NB4 (cell line): ENCODE measurements around the gene DPP4.

Experiments
- DNase-seq: peaks from one replicate; pipeline ENCODE4 v3.0.0; 2010; ENCODE audit warnings: low read depth
- H3K4me3 ChIP-seq: one replicate; pipeline ENCODE4 v1.5.1; 2011; ENCODE audit warnings: mild to moderate bottlenecking, low read depth, low read length, moderate library complexity
- MYC ChIP-seq: IDR thresholded peaks from 2 replicates; pipeline ENCODE4 v1.6.1; 2011; ENCODE audit warnings: low read depth, low read length
- POLR2A ChIP-seq: IDR thresholded peaks from 2 replicates; pipeline ENCODE4 v1.6.1; 2011; ENCODE audit warnings: mild to moderate bottlenecking; ENCODE audit not compliant: insufficient read length; ENCODE audit errors: extremely low read depth
- TF ChIP-seq, protein P1 (sequence below): IDR thresholded peaks from 2 replicates; pipeline ENCODE4 v1.6.1; 2011; ENCODE audit warnings: low read depth, low read length
- TF ChIP-seq, protein P2 (sequence below): IDR thresholded peaks from one replicate; pipeline ENCODE4 v1.5.1; 2012; ENCODE audit warnings: low read depth, low read length

Gene DPP4

DNA sequence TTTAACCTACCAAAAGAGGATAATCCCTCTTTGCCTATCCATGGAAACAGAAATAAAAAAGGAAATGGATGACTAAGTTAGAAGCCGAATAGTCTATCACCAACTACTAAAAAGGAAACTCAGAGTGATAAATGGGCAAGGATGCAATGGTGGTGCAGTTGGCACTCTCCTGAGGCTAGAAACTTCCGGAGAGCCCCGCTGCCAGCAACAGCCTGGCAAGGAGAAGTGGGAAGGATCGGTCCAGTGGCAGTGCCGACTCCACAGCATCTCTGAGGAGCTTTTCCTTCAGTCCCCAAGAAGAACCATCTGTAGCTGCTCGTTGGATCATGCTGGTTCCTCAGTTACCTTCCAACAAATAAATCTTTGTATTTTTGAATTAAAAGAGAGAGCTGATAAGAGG, 74.7 kb downstream of the DPP4 start:
- no peak for DNase-seq
- TF ChIP-seq MYC, result no peak
- TF ChIP-seq, protein P1, sequence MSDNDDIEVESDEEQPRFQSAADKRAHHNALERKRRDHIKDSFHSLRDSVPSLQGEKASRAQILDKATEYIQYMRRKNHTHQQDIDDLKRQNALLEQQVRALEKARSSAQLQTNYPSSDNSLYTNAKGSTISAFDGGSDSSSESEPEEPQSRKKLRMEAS, result no peak
- TF ChIP-seq, protein P2, sequence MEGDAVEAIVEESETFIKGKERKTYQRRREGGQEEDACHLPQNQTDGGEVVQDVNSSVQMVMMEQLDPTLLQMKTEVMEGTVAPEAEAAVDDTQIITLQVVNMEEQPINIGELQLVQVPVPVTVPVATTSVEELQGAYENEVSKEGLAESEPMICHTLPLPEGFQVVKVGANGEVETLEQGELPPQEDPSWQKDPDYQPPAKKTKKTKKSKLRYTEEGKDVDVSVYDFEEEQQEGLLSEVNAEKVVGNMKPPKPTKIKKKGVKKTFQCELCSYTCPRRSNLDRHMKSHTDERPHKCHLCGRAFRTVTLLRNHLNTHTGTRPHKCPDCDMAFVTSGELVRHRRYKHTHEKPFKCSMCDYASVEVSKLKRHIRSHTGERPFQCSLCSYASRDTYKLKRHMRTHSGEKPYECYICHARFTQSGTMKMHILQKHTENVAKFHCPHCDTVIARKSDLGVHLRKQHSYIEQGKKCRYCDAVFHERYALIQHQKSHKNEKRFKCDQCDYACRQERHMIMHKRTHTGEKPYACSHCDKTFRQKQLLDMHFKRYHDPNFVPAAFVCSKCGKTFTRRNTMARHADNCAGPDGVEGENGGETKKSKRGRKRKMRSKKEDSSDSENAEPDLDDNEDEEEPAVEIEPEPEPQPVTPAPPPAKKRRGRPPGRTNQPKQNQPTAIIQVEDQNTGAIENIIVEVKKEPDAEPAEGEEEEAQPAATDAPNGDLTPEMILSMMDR, result no peak
- TF ChIP-seq POLR2A, result no peak
- no peak overlapping the region for H3K4me3 ChIP-seq

- TF ChIP-seq MYC, result no peak
- no peak for TF ChIP-seq POLR2A
- TF ChIP-seq, protein P2, result no peak
- TF ChIP-seq, protein P1, result no peak
Observed at GRCh38 chr2:161998857-161999256, 75.2 kb downstream of the DPP4 start.

GRCh38 chr2:161997916-161998471, 76.0 kb downstream of the DPP4 start:
- no peak overlapping the region for H3K4me3 ChIP-seq
- TF ChIP-seq, protein P1, result no peak
- TF ChIP-seq POLR2A (no peak), MYC (no peak)
- TF ChIP-seq, protein P2, result no peak
- no peak for DNase-seq

More at GRCh38 chr2:161998857-161999256, 75.2 kb downstream of the DPP4 start:
- H3K4me3 ChIP-seq, result no peak overlapping the region
- DNase-seq, result no peak

DNA sequence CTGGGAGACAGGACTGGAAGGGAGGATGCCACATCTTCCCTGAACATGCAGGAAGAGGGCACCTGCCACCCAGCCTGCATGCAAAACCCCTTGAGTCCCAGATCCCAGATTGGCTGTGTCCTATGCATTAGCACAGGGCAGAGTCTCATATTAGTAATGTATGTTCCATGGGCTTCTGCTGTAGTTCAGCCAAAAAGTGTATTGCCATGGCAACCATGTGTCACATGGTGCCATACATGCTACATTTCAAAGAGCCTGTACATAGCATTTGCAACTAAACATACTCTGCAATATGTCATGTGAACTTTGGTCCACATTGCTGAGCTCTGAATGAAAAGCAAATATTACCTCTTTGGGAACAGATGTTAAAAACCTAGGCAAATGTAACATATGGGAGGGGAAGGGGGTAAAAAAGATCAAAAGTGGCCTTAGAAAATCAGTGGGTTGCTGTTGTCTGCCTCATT, 78.4 kb downstream of the DPP4 start:
- DNase-seq, result no peak
- TF ChIP-seq MYC, result no peak
- TF ChIP-seq, protein P1, result no peak
- TF ChIP-seq, protein P2, result no peak
- TF ChIP-seq POLR2A, result no peak
- H3K4me3 ChIP-seq, result no peak overlapping the region

DNA sequence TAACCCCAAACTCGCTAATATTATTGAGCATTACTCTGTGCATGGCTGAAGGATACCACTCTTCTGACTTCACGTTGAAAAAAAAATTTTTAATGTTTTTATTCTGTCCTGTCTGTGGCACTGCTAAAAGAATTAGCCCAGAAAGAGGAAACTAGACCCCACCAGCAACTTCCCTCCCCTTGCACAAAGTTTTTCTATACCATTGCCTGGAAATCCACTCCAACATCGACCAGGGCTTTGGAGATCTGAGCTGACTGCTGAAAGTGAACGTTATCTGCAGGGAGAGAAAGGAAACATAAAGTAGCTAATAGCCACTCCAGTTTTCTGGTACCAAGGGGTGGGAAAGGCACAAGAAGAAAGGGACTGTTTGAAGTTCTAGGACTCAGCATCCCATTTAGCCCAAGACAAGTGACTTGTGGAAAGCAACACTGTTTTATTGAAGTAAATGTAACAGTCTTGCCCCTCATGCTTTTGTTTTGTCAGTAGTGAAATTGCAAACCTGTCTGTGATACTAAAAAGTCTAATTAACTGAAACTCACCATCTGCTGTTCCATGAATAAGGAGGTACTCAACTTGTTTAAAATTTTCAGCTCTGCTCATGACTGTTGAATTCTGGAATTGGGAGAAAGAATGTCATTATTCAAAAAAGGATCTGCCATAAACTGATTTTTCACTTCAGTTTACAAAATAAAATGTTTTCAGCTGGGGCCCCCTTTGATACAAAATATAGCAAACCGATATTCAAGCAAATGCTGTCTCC, 79.1 kb downstream of the DPP4 start:
- TF ChIP-seq, protein P2, result no peak
- TF ChIP-seq MYC, result no peak
- TF ChIP-seq, protein P1, result no peak
- DNase-seq, result no peak
- H3K4me3 ChIP-seq, result no peak overlapping the region
